ENCODE measurements around the gene EXOC3L1.

EXOC3L1 gene

DNA sequence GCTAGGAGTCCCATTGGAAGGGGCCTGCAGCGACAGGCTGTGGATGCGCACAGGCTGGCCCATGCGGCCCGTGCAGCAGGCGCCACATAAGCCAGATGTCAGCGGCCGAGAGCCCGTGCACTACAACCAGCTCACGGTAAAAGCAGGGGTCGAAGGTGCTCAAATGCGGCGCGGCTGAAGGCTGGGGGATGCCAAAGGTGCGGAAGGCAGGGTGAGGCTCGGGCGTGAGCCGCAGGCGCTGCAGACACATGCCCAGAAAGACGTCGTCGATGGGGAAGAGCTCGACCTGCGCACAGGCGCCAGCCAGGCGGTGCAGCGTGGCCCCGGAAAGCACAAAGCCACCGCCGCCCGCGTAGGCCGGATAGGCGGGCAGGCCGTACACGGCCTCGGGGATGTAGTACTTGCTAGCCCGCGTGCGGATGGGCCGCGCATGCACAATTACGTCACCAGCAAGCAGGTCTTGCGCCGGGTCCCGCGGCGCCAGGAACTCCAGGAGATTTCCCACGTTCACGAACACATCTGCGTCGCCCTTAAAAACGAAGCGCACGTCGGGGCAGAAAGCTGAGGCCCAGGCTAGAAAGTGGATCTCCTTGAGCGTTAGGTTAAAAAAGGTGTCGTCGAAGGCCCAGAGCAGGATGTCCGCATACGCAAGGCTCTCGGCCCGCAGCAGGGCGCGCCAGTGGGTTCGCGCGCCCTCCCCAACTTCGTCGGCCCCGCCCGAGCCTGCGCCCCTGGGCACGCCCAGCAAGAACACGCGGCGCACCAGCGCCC is 40.5 kb downstream of the EXOC3L1 start:
- Histone ChIP-seq H3K9ac (ENCODE audit: low read length) (no peak overlapping the region), H3K36me3 (ENCODE audit: control insufficient read depth, insufficient read depth, low read length) (peaks cover 25% of the 10 kb centered on the region), H3K4me3 (ENCODE audit: low read length) (no peak overlapping the region), H3K27me3 (ENCODE audit: control insufficient read depth, insufficient read depth, low read length) (no peaks in the 10 kb centered on the region), H3K4me1 (ENCODE audit: control insufficient read depth, insufficient read depth, low read length) (no peaks in the 10 kb centered on the region), H3K27ac (ENCODE audit: low read depth, low read length) (no peak overlapping the region)

DNA sequence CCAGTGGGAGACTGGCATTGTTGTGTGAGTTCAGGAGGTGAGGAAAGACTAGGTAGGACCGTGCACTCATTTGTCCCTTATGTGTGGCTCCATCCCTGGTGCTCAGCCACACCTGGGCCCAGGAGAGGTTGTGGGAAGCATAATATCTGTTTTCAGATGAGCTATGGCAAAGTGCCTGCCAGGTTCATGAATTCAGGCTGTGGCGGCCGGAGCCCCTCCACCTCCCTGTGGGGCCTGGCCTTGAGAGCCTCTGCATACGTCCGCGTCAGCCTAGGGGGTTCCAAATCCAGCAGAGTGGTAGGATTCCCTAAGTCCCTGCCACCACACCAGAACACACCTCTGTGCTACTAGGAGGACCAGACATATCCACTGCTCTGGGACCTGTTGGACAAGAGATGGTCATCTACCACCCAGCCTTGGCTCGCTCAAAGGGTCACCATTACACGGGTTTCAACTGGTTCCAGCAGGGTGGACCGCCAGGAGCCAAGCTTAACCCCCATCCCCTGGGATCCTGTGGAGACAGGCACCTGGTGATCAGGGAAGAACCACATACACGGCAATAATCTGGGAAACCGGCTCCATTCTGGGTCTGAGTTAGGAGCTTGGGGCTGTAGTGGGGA is 41.2 kb downstream of the EXOC3L1 start:
- Histone ChIP-seq H3K27ac (ENCODE audit: low read depth, low read length) (no peak overlapping the region), H3K9ac (ENCODE audit: low read length) (no peak overlapping the region), H3K27me3 (ENCODE audit: control insufficient read depth, insufficient read depth, low read length) (no peaks in the 10 kb centered on the region), H3K36me3 (ENCODE audit: control insufficient read depth, insufficient read depth, low read length) (peaks cover 29% of the 10 kb centered on the region), H3K4me1 (ENCODE audit: control insufficient read depth, insufficient read depth, low read length) (no peaks in the 10 kb centered on the region), H3K4me3 (ENCODE audit: low read length) (no peak overlapping the region)

DNA sequence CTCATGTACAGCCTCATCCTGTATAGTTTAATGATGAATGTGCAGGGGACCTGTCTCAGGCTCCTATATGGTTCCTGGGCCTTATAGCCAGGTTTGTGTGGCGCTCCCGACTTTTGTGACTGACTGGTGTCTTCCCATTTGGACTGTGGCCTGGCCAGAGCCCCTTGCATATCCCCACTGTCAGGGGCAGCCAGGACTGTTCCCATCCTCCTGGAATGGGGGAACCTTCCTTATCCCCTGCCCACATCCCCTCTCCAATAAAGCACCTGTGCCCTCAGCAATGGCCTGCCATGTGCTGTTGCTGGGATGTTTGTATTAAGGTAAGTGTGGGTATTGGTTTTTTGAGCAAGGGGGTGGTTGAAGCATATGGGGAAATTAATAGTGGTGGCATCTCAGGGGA is 41.7 kb downstream of the EXOC3L1 start:
- Histone ChIP-seq H3K27me3 (ENCODE audit: control insufficient read depth, insufficient read depth, low read length) (no peaks in the 10 kb centered on the region), H3K9ac (ENCODE audit: low read length) (no peak overlapping the region), H3K4me3 (ENCODE audit: low read length) (no peak overlapping the region), H3K36me3 (ENCODE audit: control insufficient read depth, insufficient read depth, low read length) (peaks cover 31% of the 10 kb centered on the region), H3K27ac (ENCODE audit: low read depth, low read length) (no peak overlapping the region), H3K4me1 (ENCODE audit: control insufficient read depth, insufficient read depth, low read length) (no peaks in the 10 kb centered on the region)

DNA sequence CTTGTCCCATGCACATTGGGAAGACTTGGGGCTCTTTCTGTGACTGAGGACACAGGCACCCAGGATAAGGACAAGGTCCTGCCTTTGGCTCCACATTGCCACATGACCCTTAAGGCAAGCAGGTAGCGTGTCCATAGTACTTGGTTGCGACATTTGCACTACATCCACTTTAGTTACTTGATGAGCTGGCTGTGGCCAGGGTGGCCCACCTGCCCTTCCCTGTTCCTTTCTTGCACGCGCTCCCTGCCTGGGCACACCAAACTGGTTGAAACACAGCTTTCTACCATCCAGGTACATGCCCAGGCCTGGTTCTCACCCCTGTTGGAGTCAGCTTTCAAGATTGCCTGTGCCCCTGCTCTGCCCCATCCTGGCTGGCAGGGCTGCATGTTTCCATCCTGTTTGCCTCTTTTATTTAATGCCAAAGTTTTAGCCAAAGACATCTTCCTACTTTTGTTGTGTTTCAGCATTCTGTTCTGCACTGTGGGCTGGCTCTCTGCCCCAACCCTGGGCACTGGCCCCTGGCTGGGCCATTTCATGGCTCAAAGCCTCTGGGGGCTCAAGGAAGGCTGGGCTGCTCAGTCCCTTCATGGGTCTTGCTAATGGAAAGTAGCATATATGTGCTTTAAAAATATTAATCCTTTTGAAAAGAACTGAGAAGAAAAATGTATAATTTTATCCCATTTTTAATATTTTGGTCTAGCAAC is 42.3 kb downstream of the EXOC3L1 start:
- no peaks in the 10 kb centered on the region for H3K27me3 ChIP-seq (ENCODE audit: control insufficient read depth, insufficient read depth, low read length)
- H3K36me3 ChIP-seq (ENCODE audit: control insufficient read depth, insufficient read depth, low read length) = peaks cover 35% of the 10 kb centered on the region
- no peak overlapping the region for H3K27ac ChIP-seq (ENCODE audit: low read depth, low read length)
- H3K4me1 ChIP-seq (ENCODE audit: control insufficient read depth, insufficient read depth, low read length) = no peaks in the 10 kb centered on the region
- H3K4me3 ChIP-seq (ENCODE audit: low read length) = no peak overlapping the region
- no peak overlapping the region for H3K9ac ChIP-seq (ENCODE audit: low read length)

DNA sequence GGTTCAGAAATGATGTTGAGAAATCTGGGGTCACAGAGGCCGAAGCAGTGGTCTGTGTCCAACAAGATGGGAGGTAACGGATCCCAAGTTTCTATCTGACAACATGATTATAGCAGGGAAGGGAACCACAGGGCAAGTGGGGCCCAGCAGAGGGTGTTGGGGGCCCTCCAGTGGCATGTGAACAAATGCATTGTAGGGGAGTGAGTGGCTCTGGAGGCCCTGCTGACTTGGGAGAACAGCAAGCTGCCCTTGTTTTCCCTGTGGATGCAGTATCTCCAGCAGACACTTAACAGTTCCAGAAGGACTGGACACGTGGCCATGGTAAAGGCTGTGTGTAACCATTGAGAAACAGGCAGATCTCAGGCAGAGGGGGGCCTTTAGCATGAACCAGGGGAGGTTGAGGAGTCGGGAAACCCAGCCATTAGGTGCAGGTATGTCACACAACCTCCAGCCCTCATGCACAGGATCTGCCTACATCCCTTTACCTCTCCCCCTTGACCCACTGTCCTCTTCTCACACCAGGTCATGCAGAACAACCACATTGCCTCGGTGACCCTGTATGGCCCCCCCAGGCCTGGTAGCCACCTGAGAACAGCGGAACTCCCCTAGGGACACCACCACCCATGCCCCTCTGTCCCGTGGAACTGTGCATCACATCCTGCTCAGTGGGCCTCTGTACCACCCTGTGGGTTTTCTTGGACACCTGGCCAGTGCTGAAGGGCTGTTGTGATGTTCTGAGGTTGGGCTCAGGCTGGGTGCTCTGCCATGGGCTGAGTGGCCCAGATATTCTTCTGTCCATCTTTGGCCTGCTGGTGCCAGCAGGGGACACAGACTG is 43.2 kb downstream of the EXOC3L1 start:
- Histone ChIP-seq H3K36me3 (ENCODE audit: control insufficient read depth, insufficient read depth, low read length) (peaks cover 44% of the 10 kb centered on the region), H3K4me3 (ENCODE audit: low read length) (no peak overlapping the region), H3K27ac (ENCODE audit: low read depth, low read length) (no peak overlapping the region), H3K27me3 (ENCODE audit: control insufficient read depth, insufficient read depth, low read length) (no peaks in the 10 kb centered on the region), H3K9ac (ENCODE audit: low read length) (no peak overlapping the region), H3K4me1 (ENCODE audit: control insufficient read depth, insufficient read depth, low read length) (no peaks in the 10 kb centered on the region)

DNA sequence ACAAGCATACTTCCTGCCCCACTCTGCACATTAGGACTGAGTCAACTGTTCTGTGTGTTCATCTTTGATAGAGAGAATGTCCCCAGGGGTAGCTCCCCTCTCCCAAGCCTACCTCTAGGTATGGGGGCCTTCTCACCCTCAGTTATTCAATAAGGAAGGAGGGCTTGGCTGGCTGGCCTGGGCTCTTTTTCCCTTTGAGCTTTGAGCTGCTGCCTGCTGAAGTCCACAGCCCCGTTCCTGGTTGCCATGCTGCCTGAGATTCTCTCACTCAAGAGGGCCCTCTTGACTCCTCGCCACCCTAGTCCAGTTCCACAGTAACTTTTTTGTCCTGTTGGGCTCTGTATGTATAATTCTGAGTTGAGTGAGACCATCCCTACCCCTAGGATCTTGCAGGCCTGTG is 44.2 kb downstream of the EXOC3L1 start:
- Histone ChIP-seq H3K4me1 (ENCODE audit: control insufficient read depth, insufficient read depth, low read length) (no peaks in the 10 kb centered on the region), H3K27ac (ENCODE audit: low read depth, low read length) (no peak overlapping the region), H3K27me3 (ENCODE audit: control insufficient read depth, insufficient read depth, low read length) (no peaks in the 10 kb centered on the region), H3K9ac (ENCODE audit: low read length) (no peak overlapping the region), H3K4me3 (ENCODE audit: low read length) (no peak overlapping the region), H3K36me3 (ENCODE audit: control insufficient read depth, insufficient read depth, low read length) (peaks cover 51% of the 10 kb centered on the region)

DNA sequence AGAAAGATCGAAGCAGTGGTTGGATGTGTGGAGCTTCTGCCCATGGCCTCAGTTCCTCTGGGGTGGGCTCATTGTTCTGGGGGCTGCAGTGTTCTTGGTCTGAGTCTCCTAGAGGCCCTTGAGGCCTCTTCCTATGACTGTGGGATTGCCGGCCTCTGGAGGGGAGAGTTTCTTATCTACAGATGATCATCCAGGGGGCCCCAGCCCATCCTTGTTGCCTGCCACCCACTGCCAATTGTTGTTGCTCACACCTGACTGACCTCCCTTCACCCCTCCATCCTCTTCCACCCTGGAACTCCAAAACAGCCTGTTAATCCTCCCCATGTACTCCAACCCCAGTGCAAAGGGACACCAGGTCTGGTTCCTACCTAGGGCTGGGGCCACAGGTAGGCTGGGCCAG is 45.0 kb downstream of the EXOC3L1 start:
- H3K27me3 ChIP-seq (ENCODE audit: control insufficient read depth, insufficient read depth, low read length) = no peaks in the 10 kb centered on the region
- H3K4me3 ChIP-seq (ENCODE audit: low read length) = no peak overlapping the region
- H3K4me1 ChIP-seq (ENCODE audit: control insufficient read depth, insufficient read depth, low read length) = no peaks in the 10 kb centered on the region
- no peak overlapping the region for H3K9ac ChIP-seq (ENCODE audit: low read length)
- no peak overlapping the region for H3K27ac ChIP-seq (ENCODE audit: low read depth, low read length)
- peaks cover 58% of the 10 kb centered on the region for H3K36me3 ChIP-seq (ENCODE audit: control insufficient read depth, insufficient read depth, low read length)

DNA sequence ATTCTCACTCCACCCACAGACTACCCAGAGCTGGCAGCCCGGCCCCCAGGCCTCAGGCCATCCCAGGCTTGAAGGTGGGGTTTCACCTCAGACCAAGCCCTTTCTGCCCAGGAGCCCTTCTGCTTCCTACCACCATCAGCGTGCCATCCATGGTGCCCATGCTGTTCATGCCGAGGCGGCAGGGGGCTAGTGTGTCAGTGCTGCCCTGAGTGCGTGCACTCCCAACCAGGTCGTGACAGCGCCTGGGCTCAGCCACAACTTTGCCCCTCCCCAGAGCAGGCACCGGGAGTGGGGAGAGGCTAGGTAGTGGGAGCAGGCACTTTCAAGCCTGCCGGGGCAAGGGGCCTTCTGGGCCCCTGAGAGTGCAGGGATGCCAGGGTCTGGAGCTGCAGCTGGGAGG is 47.6 kb downstream of the EXOC3L1 start:
- Histone ChIP-seq H3K27me3 (ENCODE audit: control insufficient read depth, insufficient read depth, low read length) (no peaks in the 10 kb centered on the region), H3K36me3 (ENCODE audit: control insufficient read depth, insufficient read depth, low read length) (peaks cover 62% of the 10 kb centered on the region), H3K4me1 (ENCODE audit: control insufficient read depth, insufficient read depth, low read length) (no peaks in the 10 kb centered on the region), H3K4me3 (ENCODE audit: low read length) (no peak overlapping the region), H3K9ac (ENCODE audit: low read length) (no peak overlapping the region), H3K27ac (ENCODE audit: low read depth, low read length) (no peak overlapping the region)

DNA sequence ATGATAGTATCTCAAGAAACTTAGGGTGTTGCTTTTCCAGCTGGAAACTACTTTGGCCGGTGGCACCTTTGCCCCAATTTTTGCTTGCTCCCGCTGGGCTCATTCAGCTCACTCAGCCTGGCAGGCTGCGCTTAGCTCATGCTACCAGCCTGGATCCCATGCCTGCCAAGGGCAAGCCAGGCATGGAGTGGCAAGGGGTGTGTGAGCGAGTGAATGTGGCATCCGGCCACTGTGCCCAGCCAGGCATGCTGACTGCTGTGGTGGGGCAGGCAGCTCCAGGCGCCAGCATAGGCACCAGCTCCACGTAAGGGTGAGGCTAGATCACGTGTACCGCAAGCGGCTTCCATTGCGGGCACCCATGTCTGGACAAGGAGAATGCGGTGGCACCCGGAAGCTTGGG is 48.5 kb downstream of the EXOC3L1 start:
- peaks cover 54% of the 10 kb centered on the region for H3K36me3 ChIP-seq (ENCODE audit: control insufficient read depth, insufficient read depth, low read length)
- no peaks in the 10 kb centered on the region for H3K4me1 ChIP-seq (ENCODE audit: control insufficient read depth, insufficient read depth, low read length)
- H3K27me3 ChIP-seq (ENCODE audit: control insufficient read depth, insufficient read depth, low read length) = no peaks in the 10 kb centered on the region
- H3K4me3 ChIP-seq (ENCODE audit: low read length) = no peak overlapping the region
- no peak overlapping the region for H3K27ac ChIP-seq (ENCODE audit: low read depth, low read length)
- H3K9ac ChIP-seq (ENCODE audit: low read length) = no peak overlapping the region

DNA sequence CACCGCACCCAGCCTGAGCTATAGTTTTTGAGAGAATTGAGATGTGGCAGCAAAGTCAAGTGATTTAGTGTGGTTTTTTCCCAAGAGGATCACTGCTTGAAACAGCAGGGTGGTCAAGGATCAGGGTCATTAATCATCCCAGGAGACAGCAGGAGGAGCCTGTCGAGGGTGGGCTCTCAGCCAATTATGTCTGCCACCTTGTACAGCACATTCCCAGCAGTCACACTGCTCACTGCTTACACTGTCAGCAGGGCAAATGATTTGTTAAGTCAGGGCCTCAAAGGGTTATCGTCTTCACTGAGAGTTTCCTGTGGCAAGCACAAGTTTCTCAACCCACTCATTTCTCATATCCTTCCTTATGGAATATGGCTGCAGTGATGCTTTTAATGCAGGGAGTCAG is 52.3 kb downstream of the EXOC3L1 start:
- no peaks in the 10 kb centered on the region for H3K27me3 ChIP-seq (ENCODE audit: control insufficient read depth, insufficient read depth, low read length)
- no peaks in the 10 kb centered on the region for H3K4me1 ChIP-seq (ENCODE audit: control insufficient read depth, insufficient read depth, low read length)
- H3K27ac ChIP-seq (ENCODE audit: low read depth, low read length) = no peak overlapping the region
- no peak overlapping the region for H3K9ac ChIP-seq (ENCODE audit: low read length)
- H3K4me3 ChIP-seq (ENCODE audit: low read length) = no peak overlapping the region
- H3K36me3 ChIP-seq (ENCODE audit: control insufficient read depth, insufficient read depth, low read length) = peaks cover 51% of the 10 kb centered on the region

Data from rectal smooth muscle tissue (tissue), 1 donor.